Mesothelial cell of epicardium (in vitro differentiated cells): ENCODE data around the gene CTSZ. TPM values are rescaled to one million over a fixed set of nuclear protein-coding genes. Genes with fewer than 3 reads are reported as not detected.

Experiments
- DNase-seq, 2 experiments: peaks; one replicate each; pipeline ENCODE4 v3.0.0; 2021; ENCODE audit warnings: low spot score in 2 of 2; ENCODE audit not compliant: unreplicated experiment in 2 of 2
- H3K27ac Mint-ChIP-seq: 2 replicates; pipeline ENCODE4 v1.8.0; 2021; ENCODE audit warnings: mixed read lengths
- H3K27me3 Mint-ChIP-seq: 2 replicates; pipeline ENCODE4 v1.8.0; 2021; ENCODE audit warnings: low read depth, mixed read lengths
- H3K36me3 Mint-ChIP-seq: 2 replicates; pipeline ENCODE4 v1.8.0; 2021; ENCODE audit warnings: mixed read lengths
- H3K4me1 Mint-ChIP-seq: 2 replicates; pipeline ENCODE4 v1.8.0; 2021; ENCODE audit warnings: mixed read lengths
- H3K4me3 Mint-ChIP-seq: 2 replicates; pipeline ENCODE4 v1.8.0; 2021; ENCODE audit warnings: mild to moderate bottlenecking, moderate library complexity, mixed read lengths
- H3K9me3 Mint-ChIP-seq: 2 replicates; pipeline ENCODE4 v1.8.0; 2021; ENCODE audit warnings: mixed read lengths
- CTCF ChIP-seq: fragments of 200-600 bp; sonication (generic); IDR thresholded peaks from one replicate; pipeline ENCODE4 v1.5.0; 2021; ENCODE audit warnings: antibody characterized with exemption; ENCODE audit not compliant: unreplicated experiment
- total RNA-seq: library from RNA; stranded (reverse); gene quantifications from 3 replicates; pipeline ENCODE4 v1.2.1, GENCODE V29; 2021

The CTSZ gene
- total RNA-seq, 1 donor from 2014 or later, result 65.3 TPM

- Mint-ChIP-seq H3K36me3 (peaks cover 11% of the 10 kb centered on the region), H3K4me1 (peaks cover 26% of the 10 kb centered on the region), H3K27me3 (no peaks in the 10 kb centered on the region), H3K9me3 (no peaks in the 10 kb centered on the region), H3K27ac (no peak within 1 kb of the TSS), H3K4me3 (no peak within 1 kb of the TSS)
- no peak for TF ChIP-seq CTCF
- DNase-seq, result no peak
Observed at GRCh38 chr20:59019217-59019616, 12.2 kb upstream of the CTSZ start, which contains the start of gene TUBB1. TUBB1 (plus strand) TSS chr20:59019429; CDS start chr20:59019523, 94 bp downstream.

- Mint-ChIP-seq H3K27ac (no peak overlapping the region), H3K27me3 (no peaks in the 10 kb centered on the region), H3K9me3 (no peaks in the 10 kb centered on the region), H3K4me1 (peaks cover 27% of the 10 kb centered on the region), H3K4me3 (no peak overlapping the region), H3K36me3 (peaks cover 7% of the 10 kb centered on the region)
- no peak for TF ChIP-seq CTCF
- peak in 1 of 2 experiments; percentile 25 for DNase-seq
Observed at GRCh38 chr20:59018817-59019216, 11.8 kb upstream of the CTSZ start.

- H3K4me1 Mint-ChIP-seq, result peaks cover 27% of the 10 kb centered on the region
- peaks cover 5% of the 10 kb centered on the region for H3K36me3 Mint-ChIP-seq
- no peak overlapping the region for H3K4me3 Mint-ChIP-seq
- peak in 1 of 2 experiments; percentile 36 for DNase-seq
- H3K9me3 Mint-ChIP-seq, result no peaks in the 10 kb centered on the region
- no peak overlapping the region for H3K27ac Mint-ChIP-seq
- no peak for TF ChIP-seq CTCF
- H3K27me3 Mint-ChIP-seq, result no peaks in the 10 kb centered on the region
Observed at GRCh38 chr20:59017493-59018231, 10.6 kb upstream of the CTSZ start.

GRCh38 chr20:59016795-59017492 lies 9.9 kb upstream of the CTSZ start:
- H3K9me3 Mint-ChIP-seq, result no peaks in the 10 kb centered on the region
- DNase-seq, result peak in 1 of 2 experiments; percentile 26
- H3K36me3 Mint-ChIP-seq, result no peaks in the 10 kb centered on the region
- TF ChIP-seq CTCF, result no peak
- peaks cover 27% of the 10 kb centered on the region for H3K4me1 Mint-ChIP-seq
- no peak overlapping the region for H3K4me3 Mint-ChIP-seq
- H3K27ac Mint-ChIP-seq, result no peak overlapping the region
- no peaks in the 10 kb centered on the region for H3K27me3 Mint-ChIP-seq

GRCh38 chr20:59015812-59016711 lies 9.0 kb upstream of the CTSZ start:
- H3K27ac Mint-ChIP-seq, result peak overlapping the region; percentile 53

More at GRCh38 chr20:59015812-59016711, 9.0 kb upstream of the CTSZ start:
- Mint-ChIP-seq H3K4me1 (peaks cover 27% of the 10 kb centered on the region), H3K4me3 (no peak overlapping the region), H3K36me3 (no peaks in the 10 kb centered on the region), H3K27me3 (no peaks in the 10 kb centered on the region), H3K9me3 (no peaks in the 10 kb centered on the region)
- TF ChIP-seq CTCF, result no peak
- DNase-seq, result peak in 1 of 2 experiments; percentile 27
